ENCODE measurements around the gene KIZ. TPM values are rescaled to one million over a fixed set of nuclear protein-coding genes. Genes with fewer than 3 reads are reported as not detected.

Gene KIZ
- total and polyA plus RNA-seq, 2 experiments from 2014 or later, result 13.5 to 15.4 TPM

- 47% methylated on average over 10 of the region's 10 CpGs for WGBS (ENCODE audit: low lambda C conversion rate, missing lambda C conversion rate)
- no peaks in the 10 kb centered on the region for H3K36me3 ChIP-seq (replicated peaks; ENCODE audit: insufficient read depth, low read depth)
- DNase-seq (ENCODE audit: low spot score), result no peak
These were observed 29.4 kb upstream of the KIZ start for GRCh38 chr20:21096321-21097043.

GRCh38 chr20:21099751-21100577 lies 25.9 kb upstream of the KIZ start:
- Histone ChIP-seq H3K4me3 (no peak overlapping the region), H3K4me2 (peak overlapping the region; percentile 76), H3K27ac (no peak overlapping the region), H3K4me1 (ENCODE audit: insufficient read depth) (peaks cover 27% of the 10 kb centered on the region), H3K36me3 (replicated peaks; ENCODE audit: insufficient read depth, low read depth) (no peaks in the 10 kb centered on the region), H3K79me2 (no peaks in the 10 kb centered on the region), H3K27me3 (peaks cover 100% of the 10 kb centered on the region), H3K9me2 (replicated peaks; ENCODE audit: insufficient read depth) (no peaks in the 10 kb centered on the region), H2AFZ (peak overlapping the region; percentile 42), H4K20me1 (ENCODE audit: insufficient read depth, poor library complexity, severe bottlenecking) (no peaks in the 10 kb centered on the region), H3K9me3 (ENCODE audit: low read depth) (no peaks in the 10 kb centered on the region)
- 1% methylated on average over 45 of the region's 46 CpGs for WGBS (ENCODE audit: low lambda C conversion rate, missing lambda C conversion rate)
- peak; percentile 19 for DNase-seq (ENCODE audit: low spot score)
- TF ChIP-seq EZH2 (IDR thresholded peaks at IDR 0.05; ENCODE audit: borderline replicate concordance) (no peak), EZH2phosphoT487 (IDR thresholded peaks at IDR 0.05; ENCODE audit: low read depth, severe bottlenecking, unreplicated experiment) (peak; percentile 49)

More at GRCh38 chr20:21096321-21097043, 29.4 kb upstream of the KIZ start:
- no peaks in the 10 kb centered on the region for H4K20me1 ChIP-seq (ENCODE audit: insufficient read depth, poor library complexity, severe bottlenecking)
- no peak overlapping the region for H3K4me2 ChIP-seq
- H3K4me3 ChIP-seq, result no peak overlapping the region
- peaks cover 11% of the 10 kb centered on the region for H3K4me1 ChIP-seq (ENCODE audit: insufficient read depth)
- H3K9me2 ChIP-seq (replicated peaks; ENCODE audit: insufficient read depth), result no peaks in the 10 kb centered on the region
- H3K27me3 ChIP-seq, result peaks cover 98% of the 10 kb centered on the region
- TF ChIP-seq CTCF (IDR thresholded peaks at IDR 0.05; ENCODE audit: poor library complexity) (no peak), EZH2 (IDR thresholded peaks at IDR 0.05; ENCODE audit: borderline replicate concordance) (no peak), EZH2phosphoT487 (IDR thresholded peaks at IDR 0.05; ENCODE audit: low read depth, severe bottlenecking, unreplicated experiment) (no peak)
- H3K79me2 ChIP-seq, result no peaks in the 10 kb centered on the region
- no peak overlapping the region for H2AFZ ChIP-seq
- H3K27ac ChIP-seq, result no peak overlapping the region
- H3K9me3 ChIP-seq (ENCODE audit: low read depth), result no peaks in the 10 kb centered on the region

- TF ChIP-seq EZH2phosphoT487 (IDR thresholded peaks at IDR 0.05; ENCODE audit: low read depth, severe bottlenecking, unreplicated experiment), result peak; percentile 95
- no peak for TF ChIP-seq CTCF (IDR thresholded peaks at IDR 0.05; ENCODE audit: poor library complexity)
- peak; percentile 99 for TF ChIP-seq EZH2 (IDR thresholded peaks at IDR 0.05; ENCODE audit: borderline replicate concordance)
- 2% methylated on average over 44 of the region's 64 CpGs for WGBS (ENCODE audit: low lambda C conversion rate, missing lambda C conversion rate)
- H3K9me3 ChIP-seq (ENCODE audit: low read depth), result no peaks in the 10 kb centered on the region
- H3K9me2 ChIP-seq (replicated peaks; ENCODE audit: insufficient read depth), result no peaks in the 10 kb centered on the region
- H2AFZ ChIP-seq, result peak overlapping the region; percentile 42
- peaks cover 27% of the 10 kb centered on the region for H3K4me1 ChIP-seq (ENCODE audit: insufficient read depth)
- peaks cover 100% of the 10 kb centered on the region for H3K27me3 ChIP-seq
- H3K4me2 ChIP-seq, result peak overlapping the region; percentile 76
- DNase-seq (ENCODE audit: low spot score), result no peak
- H3K27ac ChIP-seq, result no peak overlapping the region
- H3K4me3 ChIP-seq, result no peak overlapping the region
- H3K79me2 ChIP-seq, result no peaks in the 10 kb centered on the region
- no peaks in the 10 kb centered on the region for H3K36me3 ChIP-seq (replicated peaks; ENCODE audit: insufficient read depth, low read depth)
- H4K20me1 ChIP-seq (ENCODE audit: insufficient read depth, poor library complexity, severe bottlenecking), result no peaks in the 10 kb centered on the region
These were observed 25.1 kb upstream of the KIZ start for GRCh38 chr20:21100578-21101452.
